Mucosa of descending colon (tissue), 3 donors: ENCODE data around the gene BCL11B. TPM values are rescaled to one million over a fixed set of nuclear protein-coding genes. Genes with fewer than 3 reads are reported as not detected.

ENCODE experiments used
- ATAC-seq: fragments of 200-7000 bp; cut with Tn5 transposase; one replicate; pipeline ENCODE4 v1.9.1; 2020; ENCODE audit warnings: mild to moderate bottlenecking, moderate library complexity
- DNase-seq, 3 donors: peaks; one replicate each; pipeline ENCODE4 v3.0.0-alpha.2; 2020
- H3K36me3 ChIP-seq: fragments of 200-600 bp; one replicate; pipeline ENCODE4 v1.8.0; 2021; ENCODE audit warnings: low read depth, mild to moderate bottlenecking
- H3K4me1 ChIP-seq: fragments of 200-600 bp; one replicate; pipeline ENCODE4 v1.8.0; 2021; ENCODE audit warnings: low read depth, mild to moderate bottlenecking
- H3K4me3 ChIP-seq: fragments of 200-600 bp; one replicate; pipeline ENCODE4 v1.8.0; 2021; ENCODE audit warnings: mild to moderate bottlenecking
- H3K9me3 ChIP-seq: fragments of 200-600 bp; one replicate; pipeline ENCODE4 v1.8.0; 2021; ENCODE audit warnings: mild to moderate bottlenecking
- CTCF ChIP-seq: fragments of 200-600 bp; IDR thresholded peaks from one replicate; pipeline ENCODE4 v1.8.0; 2022; ENCODE audit warnings: antibody characterized with exemption, mild to moderate bottlenecking
- intact Hi-C, 2 donors: fragments of 100-400 bp; cut with DNase I in 1 of 2; cut with micrococcal nuclease in 1 of 2; formaldehyde crosslinking; loops; one replicate each; pipeline versions ENCODE4 v1.11.0 to v1.11.1; 2022; cut with DNase I, micrococcal nuclease
- total RNA-seq, 3 donors: library from RNA; stranded (reverse); fragmentation: NEBNext Ultra II Directional in 2 of 3; extraction: Animal tissue kit (Norgen Biotek cat#: 25700) in 2 of 3; gene quantifications; one replicate each; pipeline versions ENCODE4 v1.2.1 to v1.2.4, GENCODE V29; 2021 to 2023
- donor health status: DM: no; HTN: no; CAD: no; lungs with moderate emphysema.
- donor health status: DM: no; HTN: no; CAD: no.
- donor health status: DM: no; HTN: yes; CAD: no.

BCL11B gene
- total RNA-seq, 3 donors from 2014 or later = 2.5 to 5.6 (median 4.9) TPM

- Histone ChIP-seq H3K36me3 (no peaks in the 10 kb centered on the region), H3K4me1 (no peaks in the 10 kb centered on the region), H3K9me3 (no peaks in the 10 kb centered on the region), H3K4me3 (no peak overlapping the region)
- intact Hi-C loops = no loop called here
- DNase-seq (no peak), ATAC-seq (no peak)
- no peak for TF ChIP-seq CTCF
These were observed 10.5 kb upstream of the BCL11B start for GRCh38 chr14:99282261-99283050.

GRCh38 chr14:99281396-99281795, 9.4 kb upstream of the BCL11B start:
- TF ChIP-seq CTCF = no peak
- DNase-seq (no peak), ATAC-seq (no peak)
- Histone ChIP-seq H3K36me3 (no peaks in the 10 kb centered on the region), H3K4me3 (no peak overlapping the region), H3K4me1 (no peaks in the 10 kb centered on the region), H3K9me3 (no peaks in the 10 kb centered on the region)
- intact Hi-C loops = no loop called here

GRCh38 chr14:99280852-99281251, 8.9 kb upstream of the BCL11B start:
- intact Hi-C loops = no loop called here
- DNase-seq = no peak
- no peaks in the 10 kb centered on the region for H3K4me1 ChIP-seq
- TF ChIP-seq CTCF = no peak
- H3K9me3 ChIP-seq = no peaks in the 10 kb centered on the region
- H3K36me3 ChIP-seq = no peaks in the 10 kb centered on the region
- no peak for ATAC-seq
- H3K4me3 ChIP-seq = no peak overlapping the region

GRCh38 chr14:99280066-99280731, 8.2 kb upstream of the BCL11B start:
- no peak for ATAC-seq
- no peaks in the 10 kb centered on the region for H3K4me1 ChIP-seq
- DNase-seq = no peak
- H3K36me3 ChIP-seq = no peaks in the 10 kb centered on the region
- intact Hi-C loops = no loop called here
- no peak overlapping the region for H3K4me3 ChIP-seq
- H3K9me3 ChIP-seq = no peaks in the 10 kb centered on the region
- TF ChIP-seq CTCF = no peak

- intact Hi-C loops = no loop called here
- Histone ChIP-seq H3K9me3 (no peaks in the 10 kb centered on the region), H3K4me3 (no peak overlapping the region), H3K4me1 (no peaks in the 10 kb centered on the region), H3K36me3 (no peaks in the 10 kb centered on the region)
- no peak for TF ChIP-seq CTCF
- ATAC-seq = no peak
- no peak for DNase-seq
These were observed 6.8 kb upstream of the BCL11B start for GRCh38 chr14:99278836-99279235.
